HG03066 (cell line): Measurements from ENCODE around the gene TFCP2.

ENCODE experiments used
- ATAC-seq: cut with Tn5 transposase; IDR thresholded peaks from one replicate; pipeline ENCODE4 v1.9.1; 2021; ENCODE audit warnings: low read depth; ENCODE audit not compliant: unreplicated experiment

TFCP2 gene

DNA sequence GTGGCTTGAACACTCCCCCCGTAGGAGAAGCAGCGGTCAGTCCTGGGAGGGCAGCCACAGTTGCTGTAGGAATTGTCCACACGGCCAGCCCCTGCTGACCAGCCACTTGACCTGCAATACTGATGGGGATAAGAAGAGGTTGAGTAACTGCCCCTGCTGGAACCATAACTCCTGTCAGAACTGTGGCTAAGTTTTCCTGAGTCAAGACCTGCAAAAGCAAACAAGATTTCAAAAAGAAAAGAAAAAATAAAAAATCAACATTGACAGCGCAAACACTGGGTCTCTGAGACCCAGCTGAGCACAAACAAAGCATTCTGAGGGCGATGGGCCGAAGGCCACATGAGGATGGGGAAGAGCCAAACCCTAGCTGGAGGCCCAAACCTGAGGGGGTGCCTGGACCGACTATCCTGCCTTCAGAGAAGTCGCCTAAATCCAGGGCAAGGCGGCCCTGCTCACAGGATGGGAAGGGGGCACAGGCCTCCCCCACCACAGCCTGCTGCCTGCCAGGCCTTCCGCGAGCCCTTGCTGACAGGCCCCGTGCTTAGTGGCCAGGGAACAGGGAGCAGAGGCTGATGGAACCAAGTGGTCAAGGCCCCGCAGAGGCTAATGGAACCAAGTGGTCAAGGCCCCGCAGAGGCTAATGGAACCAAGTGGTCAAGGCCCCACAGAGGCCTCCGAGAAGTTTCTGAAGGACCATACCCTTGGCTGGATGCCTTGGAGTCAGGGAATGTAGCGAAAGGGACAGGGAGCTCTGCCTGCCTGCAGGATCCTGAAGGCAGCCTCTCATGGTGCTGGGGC, 25.8 kb upstream of the TFCP2 start:
- ATAC-seq: no peak

DNA sequence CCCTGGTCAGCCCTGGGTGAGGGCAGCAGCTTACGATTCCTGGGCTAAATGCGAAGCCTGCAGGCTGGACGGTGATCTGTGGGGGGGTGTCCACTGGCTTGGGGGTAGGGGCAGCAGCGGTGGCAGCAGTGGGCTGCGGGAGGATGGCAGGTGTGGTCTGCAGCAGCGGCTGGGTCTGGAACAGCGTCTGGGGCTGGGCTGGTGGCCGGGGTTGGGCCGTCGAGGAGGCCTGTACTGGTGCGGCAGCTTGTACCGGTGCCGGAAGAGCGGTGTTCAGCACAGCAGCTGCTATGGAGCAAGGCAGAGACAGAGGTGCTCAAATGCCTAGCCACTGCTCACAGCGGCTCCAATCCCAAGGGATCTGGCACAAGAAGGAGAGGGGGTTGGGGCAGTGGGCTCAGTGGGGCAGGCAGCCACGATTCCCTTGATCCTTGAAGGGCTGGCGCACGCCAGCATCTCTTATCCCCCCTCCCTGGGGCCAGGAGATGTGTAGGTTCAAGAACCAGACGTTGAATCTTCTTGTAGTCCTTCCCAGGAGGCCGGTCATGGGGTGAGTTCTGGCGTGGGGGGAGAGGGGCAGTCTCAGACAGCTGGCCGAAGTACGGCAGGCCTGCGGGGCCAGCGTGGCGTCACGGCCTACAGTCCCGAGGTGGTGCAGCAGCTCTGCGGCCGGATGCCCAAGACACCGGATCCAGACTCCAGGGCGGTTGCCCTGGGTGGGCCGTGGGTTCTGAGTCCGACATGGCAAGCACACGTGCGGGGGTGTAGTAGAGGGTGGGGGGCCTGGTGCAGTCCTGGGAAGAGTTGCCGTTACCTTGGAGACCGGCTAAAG, 25.0 kb upstream of the TFCP2 start:
- no peak for ATAC-seq

DNA sequence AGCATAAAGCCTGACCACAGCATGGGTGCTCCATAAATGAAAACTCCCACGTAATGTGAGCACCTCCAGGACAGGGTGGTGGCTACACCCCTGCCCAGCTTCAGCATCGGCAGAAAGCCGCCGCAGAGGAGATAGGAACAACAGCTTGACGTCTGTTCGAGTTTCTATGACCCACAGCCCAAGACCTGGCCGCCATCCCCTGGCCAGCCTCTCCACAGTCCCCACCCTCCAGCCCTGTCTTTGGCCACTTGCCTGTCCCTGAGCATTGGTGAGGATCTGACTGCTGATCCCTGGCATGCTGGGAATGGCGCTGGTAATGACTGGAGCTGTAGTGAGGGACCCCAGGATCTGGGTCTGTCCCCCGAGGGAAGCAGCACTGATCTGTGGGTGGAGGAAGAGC, 23.6 kb upstream of the TFCP2 start:
- no peak for ATAC-seq

DNA sequence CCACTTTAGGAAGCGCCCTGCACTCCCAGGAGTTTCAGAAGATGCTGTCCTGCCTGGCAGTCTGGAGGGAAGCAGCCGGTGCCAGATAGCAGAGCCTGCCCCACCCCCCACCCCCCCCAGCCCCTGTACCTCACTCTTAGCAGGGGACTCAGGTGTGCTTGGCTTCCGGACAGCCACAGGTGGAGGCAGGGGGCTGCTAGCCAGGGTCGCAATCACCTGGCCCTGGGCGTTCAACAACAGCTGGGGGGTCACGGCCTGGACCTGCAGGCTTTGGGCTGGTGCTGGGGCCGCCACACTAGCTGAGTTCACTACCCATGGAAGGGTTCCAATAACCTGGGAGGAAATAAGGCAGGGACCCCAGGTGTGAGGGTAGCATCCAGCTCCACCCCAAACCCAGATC, 22.9 kb upstream of the TFCP2 start:
- no peak for ATAC-seq

DNA sequence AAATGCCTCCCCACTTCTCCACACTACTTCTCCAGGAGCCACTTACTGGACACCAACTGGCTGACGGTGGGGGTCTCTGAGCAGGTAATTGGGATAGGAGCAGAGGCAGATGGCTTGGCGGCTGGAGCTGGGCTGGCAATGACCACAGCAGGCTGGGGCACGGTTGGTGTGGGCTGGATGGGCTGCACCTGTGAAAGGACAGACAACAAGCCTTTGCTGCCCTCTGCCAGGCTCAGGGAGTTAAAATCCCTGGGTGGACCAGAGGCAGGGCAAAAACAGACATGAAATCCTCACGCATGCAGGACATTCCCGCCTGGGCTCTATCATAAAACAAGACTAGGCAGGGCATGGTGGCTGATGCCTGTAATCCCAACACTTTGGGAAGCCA, 19.3 kb upstream of the TFCP2 start:
- ATAC-seq: no peak

DNA sequence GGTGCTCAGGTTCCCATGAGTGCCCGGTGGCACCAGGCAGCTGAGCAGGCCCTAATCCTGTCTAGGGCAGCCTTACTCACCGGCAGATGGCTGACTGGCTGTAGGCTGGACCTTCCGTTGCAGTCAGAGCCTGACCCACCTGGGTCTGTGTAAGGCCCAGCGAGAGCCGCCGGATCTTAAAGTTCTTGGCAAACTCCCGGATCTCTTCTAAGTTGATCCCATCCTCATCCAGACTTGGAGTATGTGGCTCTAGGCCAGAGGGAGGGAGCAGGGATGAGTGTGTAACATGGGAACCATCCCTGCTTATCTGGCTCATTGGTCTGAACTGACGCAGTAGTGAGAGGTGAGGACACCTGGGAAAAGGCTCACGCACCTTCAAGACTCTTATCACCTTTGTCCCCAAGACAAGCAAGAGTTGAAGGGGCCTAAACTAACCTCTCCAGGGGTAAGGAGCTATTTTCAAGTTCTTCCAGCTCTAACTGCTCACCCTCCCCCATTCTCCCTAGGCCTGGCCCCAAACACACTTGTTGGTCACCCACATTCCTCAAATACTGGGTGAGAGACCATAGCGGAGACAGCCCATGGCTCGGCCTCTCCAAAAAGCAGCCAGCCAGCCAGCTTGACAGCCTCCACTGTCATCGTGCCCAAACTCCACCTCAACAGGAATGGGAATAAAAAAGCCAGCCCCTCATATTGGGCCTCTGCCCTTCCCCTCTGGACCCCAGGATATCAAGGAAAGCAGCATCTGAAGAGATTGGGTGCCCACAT, 18.8 kb upstream of the TFCP2 start:
- ATAC-seq: no peak

DNA sequence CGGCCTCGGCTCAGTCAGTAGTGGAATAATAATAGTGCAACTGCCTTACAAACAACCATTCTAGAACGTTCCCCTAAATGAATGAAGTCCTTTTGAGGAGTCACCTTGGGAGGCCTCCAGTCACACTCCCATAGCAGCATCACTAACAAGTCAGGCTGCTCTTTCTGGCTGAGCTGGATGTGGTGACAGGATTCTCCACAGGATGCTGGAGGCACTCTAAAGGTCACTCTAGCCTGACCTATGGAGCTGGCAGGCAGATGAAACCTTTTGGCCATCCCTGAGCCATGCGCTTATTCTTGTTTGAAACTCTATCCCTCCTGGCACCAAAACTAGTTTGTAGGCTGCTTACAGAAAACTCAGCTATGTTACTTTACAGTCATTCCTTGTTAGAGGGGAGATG, 17.9 kb upstream of the TFCP2 start:
- no peak for ATAC-seq

DNA sequence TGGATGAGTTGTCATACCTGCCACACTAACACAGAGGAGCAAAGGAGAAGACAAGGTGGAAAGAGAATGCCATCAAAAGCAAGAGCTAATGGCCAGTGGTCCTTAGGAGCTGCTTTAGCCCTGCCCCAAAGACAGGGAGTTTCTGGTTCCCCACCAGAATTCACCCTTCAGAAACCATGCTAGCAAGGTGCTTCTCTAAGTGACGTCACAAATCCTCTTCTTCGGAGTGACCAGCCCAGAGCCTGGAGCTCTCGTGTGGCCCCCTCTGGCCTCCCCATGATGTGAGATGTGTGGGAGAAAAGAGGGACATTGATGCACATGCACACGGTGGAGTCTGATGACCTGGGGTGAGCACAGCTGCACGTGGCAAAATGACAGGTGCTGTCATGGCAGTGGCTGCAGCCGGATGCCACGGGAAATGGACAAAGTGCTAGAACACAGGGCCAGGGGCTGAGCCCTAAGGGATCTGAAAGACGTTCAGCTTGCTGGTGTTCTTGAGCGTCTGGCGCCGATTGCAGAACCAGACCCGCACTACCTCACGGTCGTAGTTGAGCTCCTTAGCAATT, 16.9 kb upstream of the TFCP2 start:
- no peak for ATAC-seq

DNA sequence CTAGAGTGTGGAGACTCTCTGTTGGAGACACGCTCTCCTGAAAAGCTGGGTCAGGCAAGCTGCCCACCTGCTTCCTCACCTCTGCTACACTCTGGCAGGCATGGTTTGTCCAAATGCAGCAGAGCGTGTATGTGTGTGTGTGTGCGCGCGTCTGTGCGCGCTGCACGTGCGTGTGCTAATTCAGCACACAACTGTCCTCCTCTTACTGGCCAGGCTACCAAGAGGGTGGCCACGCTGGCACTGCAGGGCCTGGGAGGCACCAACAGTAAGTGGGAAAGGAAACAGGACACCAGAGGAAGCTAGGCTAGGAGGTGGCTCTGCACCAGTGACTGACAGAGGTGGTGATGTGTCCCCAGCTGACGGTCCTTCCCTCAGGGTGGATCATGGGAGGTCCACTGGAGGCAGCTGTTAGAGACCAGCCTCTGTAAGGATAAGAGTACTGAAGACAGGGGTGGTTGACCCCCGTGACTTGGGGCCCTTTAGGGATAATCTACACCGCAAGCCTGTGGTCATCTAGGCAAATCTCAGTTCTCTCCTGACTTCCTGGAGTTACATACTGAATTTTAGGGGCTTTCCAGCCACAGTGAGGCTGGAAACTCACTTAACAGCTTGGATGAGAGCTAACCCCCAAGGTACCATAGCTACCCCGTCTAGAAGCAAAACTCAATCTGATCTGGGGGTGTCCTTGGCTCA, 15.6 kb upstream of the TFCP2 start:
- peak; percentile 56 for ATAC-seq

DNA sequence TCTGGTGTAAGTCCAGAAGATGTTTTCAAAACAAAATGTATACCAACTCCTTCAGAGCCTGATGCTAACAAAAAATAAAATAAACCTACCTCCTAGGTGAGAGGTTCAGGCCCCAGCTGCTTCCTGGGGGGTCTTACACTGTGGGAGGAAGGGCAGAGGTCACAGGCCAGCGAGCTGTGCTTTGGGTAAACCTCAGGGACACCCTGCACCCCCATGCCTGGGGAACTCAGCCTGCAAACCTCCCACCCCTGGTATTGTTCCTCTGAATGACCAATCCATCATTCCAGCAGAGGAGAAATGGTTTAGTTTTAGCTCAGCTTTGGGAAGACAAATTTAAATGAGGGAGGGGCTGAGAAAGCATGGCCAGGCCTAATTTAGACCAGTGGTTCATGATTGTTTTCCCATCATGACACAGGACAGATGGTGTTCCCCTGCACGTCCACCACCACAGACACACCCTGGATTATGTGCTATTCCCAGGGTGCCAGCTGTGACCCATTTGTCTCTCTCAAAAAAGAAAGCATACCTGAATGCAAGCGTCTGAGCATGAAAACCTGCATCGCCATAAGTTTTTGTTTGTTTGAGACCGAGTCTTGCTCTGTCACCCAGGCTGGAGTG, 14.5 kb upstream of the TFCP2 start:
- no peak for ATAC-seq

DNA sequence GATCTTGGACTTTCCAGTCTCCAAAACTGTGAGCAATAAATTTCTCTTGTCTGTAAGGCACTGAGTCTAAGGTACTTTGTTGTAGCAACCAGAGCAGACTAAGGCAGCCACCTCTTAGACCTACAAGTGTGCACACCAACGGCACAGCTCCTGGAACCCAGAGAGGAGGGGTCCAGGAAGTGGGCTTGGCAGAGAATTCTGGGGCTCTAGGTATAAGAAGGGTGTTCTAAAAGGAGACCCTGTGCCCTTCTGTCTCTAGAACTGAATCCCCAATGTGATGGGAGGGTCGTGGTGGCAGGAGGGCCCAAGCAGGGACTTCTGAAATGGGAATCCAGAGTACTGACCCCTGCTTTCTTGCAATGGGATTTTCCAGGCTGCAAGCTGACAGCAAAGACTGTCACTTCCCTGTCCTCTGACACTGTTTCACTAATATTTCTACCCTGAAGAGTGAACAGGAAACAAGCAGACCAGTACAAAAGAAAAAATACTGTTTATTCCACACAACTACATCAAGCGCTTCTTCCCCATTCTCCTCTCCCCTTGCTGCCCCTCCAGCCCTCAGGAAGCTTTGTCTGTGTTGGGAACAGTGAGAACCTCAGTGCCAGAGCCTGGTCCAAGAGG, 13.6 kb upstream of the TFCP2 start:
- ATAC-seq: no peak

DNA sequence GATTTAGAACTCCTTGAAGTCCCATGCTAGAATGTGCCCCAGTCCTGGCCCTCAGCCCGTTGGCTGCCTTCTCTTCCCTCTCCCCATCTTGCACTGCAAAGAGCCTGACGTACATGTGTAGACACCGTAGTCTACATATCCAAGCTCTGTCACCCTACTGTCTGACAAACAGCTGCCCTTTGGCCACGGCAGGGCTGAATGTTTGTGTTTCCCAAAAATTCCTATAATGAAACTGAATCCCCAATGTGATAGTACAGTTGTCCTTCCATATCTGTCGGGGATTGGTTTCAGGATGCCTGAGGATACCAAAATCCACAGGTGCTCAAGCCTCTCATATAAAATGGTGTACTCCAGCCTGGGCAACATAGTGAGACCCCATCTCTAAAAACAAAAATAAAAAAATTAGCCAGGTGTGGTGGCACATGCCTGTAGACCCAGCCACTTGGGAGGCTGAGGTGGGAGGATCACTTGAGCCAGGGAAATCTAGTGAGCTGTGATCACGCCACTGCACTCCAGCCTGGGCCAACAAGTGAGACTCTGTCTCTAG, 12.3 kb upstream of the TFCP2 start:
- ATAC-seq: no peak

DNA sequence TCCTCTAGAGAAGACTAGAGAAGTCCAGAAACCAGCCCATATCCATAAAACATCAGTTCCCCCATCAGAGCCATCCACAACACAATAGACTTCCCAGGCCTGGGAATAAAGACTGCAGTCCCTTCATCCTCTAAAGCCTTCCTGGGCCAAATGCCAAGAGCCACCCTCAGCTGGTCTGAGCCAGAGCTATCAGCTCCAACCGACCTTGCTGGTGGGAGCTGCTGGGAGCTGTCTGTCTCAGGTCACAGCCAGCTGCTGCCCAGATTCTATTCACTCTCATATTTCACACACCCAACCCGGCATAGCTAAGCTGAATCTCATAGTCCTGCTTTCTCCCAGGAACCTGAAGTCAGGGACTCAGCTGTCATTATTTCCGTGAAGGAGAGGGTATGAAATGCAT, 10.9 kb upstream of the TFCP2 start:
- ATAC-seq: no peak

DNA sequence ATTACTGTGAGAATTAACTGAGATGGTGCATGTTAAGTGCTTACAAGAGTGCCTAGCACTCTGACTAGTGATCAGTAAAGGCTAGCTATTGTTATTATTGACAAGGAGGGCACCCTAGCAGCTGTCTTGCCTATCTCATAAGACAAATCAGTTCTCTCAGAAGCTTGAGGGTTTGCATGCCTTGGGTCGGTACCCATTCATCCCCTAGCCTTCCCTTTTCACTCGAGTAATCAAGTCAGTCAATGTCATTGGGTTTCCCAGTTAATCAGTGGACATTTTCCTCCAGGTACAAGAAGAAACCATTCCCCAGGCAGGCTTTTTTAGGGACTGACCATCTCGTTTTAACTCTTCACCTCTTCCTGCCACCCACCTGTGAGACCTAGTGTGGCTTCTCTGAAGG, 10.4 kb upstream of the TFCP2 start:
- no peak for ATAC-seq

DNA sequence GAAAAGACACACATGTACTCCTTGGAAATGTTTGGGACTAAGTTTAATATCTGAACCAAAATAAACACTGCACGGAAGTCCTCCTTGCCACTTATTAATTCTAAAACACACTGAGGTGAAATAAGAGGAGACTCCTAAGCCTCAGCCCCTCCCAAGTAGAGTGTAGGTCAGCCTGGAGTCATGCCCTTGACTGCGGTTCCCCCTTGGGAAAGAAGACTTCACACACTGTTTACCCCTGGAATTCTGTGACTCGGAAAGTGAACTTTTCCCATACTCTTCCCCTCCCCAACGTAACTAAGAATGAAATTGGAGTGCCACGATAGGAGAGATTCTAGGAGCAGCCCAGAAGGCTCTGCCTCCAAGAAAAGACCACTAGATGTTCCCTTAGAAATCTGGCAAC, 8.6 kb upstream of the TFCP2 start:
- no peak for ATAC-seq

DNA sequence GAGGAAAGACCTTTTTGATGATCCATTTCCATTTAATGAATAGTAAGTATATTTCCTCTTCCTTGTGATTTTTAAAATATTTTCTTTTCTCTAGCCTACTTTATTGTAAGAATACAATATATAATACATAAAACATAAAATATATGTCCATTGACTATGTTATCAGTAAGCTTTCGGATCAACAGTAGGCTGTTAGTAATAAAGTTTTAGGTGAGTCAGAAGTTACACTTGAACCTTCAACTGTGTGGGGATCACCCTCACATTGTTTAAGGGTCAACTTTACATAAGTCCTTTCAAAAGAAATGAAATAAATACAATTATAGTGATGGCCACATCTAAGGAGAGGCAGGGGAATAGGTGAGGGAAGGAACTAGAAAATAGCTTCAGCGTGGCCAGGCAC, 5.0 kb upstream of the TFCP2 start:
- ATAC-seq: no peak

DNA sequence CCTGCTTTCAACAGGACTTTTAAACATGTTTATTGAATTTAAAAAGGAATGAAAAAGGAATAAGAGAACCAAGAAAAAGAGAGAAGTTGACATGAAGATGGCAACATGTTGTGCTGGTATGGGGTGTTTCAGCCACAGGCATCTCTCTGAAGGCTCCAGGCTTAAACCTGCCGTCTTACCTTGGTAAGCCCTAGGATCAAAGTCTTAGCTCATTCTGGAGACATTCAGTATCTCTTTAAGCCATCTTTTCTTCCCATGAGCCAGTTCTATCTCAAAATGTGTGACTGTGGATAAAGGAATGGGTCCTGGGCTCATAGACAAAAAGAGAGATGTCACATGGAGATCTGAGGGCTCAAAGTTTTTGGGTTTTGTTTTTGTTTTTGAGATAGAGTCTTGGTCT, 1.6 kb upstream of the TFCP2 start:
- ATAC-seq: no peak

DNA sequence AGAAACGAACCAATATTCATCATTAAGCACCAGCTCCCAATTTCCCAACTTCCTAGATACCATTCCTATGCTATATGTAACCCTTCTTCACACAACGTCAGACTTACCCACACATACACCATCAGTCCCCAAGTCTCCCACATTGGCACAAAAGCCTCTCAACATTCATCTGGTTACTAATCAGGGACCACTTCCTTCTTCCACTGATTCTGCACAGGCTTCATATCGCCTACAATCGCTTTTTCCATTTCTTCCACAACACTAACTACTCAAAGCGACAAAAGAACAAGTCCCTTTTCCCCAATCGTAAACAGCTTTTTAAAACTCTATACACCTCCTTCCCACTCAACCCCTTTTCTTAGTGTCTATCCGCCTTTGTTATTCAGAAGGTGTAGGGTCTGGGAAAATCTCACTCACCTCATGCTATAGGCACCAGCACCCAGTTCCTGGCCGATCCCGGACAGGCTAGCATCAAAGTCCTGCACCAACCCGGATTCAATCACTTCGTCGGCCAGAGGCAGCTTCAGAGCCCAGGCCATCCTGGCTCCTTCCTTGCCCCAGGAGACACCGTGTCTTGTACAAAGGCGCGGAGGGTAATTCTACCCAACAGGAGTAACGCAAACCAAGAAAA, 936 bp downstream of the TFCP2 start:
- ATAC-seq: no peak

DNA sequence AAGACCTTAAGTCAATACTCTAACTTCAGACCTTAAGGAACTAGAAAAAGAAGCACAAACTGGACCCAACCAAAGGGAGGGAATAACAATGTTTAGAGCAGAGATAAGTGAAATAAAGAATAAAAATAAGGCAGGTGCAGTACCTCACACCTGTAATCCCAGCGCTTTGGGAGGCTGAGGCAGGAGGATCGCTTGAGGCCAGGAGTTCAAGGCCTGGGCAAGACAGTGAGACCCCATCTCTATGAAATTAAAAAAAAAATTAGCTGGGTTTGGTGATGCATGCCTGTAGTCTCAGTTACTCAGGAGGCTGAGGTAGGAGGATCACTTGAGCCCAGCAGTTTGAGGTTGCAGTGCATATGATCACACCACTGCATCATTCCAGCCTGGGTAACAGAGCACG, 9.1 kb downstream of the TFCP2 start:
- no peak for ATAC-seq
